ENCODE data around the gene GTPBP2. TPM values are rescaled to one million over a fixed set of nuclear protein-coding genes. Genes with fewer than 3 reads are reported as not detected.

The GTPBP2 gene
- total RNA-seq, 1 donor from 2014 or later = 68.1 TPM

DNA sequence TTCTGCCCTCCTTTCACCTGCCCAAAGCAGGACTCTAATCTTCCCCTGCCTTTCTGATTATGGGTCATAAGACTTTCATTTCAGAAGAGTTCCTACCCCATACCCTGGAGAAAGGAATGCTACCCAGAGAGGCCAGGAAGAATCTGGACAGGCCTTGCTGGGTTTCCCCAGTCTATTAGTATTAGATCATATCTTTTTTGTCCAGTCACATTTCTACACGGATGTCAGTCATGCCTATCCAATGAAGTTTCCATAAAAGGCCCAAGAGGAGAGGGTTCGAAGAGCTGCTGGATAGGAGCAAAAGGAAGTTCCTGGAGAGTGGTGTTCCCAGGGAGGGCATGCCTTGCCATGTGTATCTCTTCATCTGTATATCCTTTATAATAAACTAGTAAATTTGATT lies 49.9 kb downstream of the GTPBP2 start:
- DNase-seq (ENCODE audit: extremely low read depth, low read depth, low spot score) = no peak

DNA sequence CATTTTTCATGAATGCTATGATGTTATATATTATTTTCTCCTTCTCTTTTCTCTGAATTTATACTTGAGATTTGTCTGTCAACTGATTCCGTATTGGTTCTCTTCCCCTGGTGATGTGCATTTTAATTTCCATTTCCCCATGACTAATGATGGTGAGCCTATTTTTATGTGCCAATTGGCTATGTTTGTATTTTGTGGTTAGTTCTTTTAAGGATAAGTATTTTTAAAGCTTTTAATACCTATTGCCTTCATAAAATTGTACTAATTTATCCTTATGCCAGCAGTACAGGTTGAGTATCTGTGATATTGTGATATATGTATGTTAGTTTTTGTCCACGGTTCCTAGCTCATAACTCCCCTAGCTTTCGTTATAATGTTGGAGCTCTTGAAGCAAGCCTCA lies 50.3 kb downstream of the GTPBP2 start:
- no peak for DNase-seq (ENCODE audit: extremely low read depth, low read depth, low spot score)

DNA sequence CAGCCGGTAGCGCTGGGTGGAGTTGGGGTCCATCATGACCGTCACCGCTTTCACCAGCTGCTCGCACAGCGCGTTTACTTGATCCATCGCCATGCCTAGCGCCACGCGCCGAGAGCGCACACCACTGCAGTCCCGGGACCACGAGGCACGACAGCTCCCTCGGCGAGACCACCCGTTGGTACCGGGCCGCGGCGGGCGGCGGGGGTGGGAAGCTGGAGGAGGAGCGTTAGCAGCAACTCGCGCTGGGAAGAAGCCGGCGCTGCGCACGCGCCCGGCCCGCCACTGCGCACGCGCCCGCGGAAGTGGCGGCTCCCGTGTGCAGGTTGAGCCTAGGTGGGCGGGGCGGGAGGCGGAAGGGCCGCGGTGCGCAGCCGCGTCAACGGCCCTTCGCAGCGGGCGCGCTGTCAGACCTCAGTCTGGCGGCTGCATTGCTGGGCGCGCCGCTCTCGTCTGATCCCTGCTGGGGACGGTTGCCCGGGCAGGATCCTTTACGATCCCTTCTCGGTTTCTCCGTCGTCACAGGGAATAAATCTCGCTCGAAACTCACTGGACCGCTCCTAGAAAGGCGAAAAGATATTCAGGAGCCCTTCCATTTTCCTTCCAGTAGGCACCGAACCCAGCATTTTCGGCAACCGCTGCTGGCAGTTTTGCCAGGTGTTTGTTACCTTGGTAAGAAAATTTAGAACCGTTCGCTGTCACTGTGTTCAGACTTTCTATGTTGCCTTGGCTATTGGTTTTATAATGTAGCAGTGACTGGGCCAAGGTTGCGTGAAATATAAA lies 53.1 kb downstream of the GTPBP2 start, which contains the start of the genes POLH and XPO5:
Gene POLH (plus strand): TSS at position 414 of the 780 bp plus-strand sequence. CDS start 6,135 bp downstream, outside the sequence.
Gene XPO5 (minus strand): TSS at position 267 of the 780 bp plus-strand sequence. CDS start 174 bp downstream, at position 93.
- no peak for DNase-seq (ENCODE audit: extremely low read depth, low read depth, low spot score)

DNA sequence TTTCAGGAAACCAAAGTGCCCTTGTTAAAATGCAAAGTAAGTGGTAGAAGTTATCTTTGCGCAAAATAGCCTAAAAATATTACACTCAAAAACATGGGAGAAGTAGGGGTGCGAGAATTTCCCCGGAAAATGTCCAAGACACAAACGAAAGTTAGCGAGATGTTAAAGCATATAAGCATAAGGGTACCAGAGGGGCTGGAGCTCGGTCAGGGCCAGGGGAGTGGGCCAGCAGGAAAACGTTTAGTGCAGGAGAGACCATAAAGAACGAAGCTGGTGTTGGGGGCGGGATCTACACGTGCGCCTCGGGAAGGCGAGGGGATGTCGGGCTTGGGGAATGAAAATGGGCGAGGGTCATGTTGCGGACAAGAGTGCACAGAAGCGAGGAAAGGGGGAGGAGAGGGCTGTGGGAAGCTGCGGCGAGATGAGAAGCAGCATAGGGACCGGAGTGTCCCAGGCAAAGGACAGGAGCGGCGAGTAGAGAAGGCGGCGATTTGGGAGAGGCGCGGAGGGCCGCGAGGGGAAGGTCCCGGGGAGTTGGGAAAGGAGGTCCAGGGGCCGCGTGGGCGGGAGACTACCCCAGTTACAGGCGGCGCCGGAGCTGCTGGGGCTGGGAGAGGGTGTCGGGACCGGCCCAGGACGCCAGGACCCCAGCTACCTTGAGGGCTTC lies 53.8 kb downstream of the GTPBP2 start:
- DNase-seq (ENCODE audit: extremely low read depth, low read depth, low spot score) = no peak

DNA sequence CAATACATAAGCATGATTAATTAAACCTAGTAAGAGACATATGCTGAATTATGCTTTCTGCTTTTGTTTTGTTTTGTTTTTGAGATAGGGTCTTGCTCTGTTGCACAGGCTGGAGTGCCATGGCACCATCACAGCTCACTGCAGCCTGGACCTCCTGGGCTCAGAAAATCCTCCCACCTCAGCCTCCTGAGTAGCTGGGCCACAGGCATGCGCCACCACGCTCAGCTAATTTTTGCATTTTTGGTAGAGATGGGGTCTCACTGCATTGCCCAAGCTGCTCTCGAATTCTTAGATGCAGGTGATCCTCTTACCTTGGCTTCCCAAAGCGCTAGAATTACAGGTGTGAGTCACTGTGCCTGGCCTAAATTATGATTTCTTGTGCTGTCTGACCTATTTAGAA lies 57.0 kb downstream of the GTPBP2 start:
- DNase-seq (ENCODE audit: extremely low read depth, low read depth, low spot score) = no peak

DNA sequence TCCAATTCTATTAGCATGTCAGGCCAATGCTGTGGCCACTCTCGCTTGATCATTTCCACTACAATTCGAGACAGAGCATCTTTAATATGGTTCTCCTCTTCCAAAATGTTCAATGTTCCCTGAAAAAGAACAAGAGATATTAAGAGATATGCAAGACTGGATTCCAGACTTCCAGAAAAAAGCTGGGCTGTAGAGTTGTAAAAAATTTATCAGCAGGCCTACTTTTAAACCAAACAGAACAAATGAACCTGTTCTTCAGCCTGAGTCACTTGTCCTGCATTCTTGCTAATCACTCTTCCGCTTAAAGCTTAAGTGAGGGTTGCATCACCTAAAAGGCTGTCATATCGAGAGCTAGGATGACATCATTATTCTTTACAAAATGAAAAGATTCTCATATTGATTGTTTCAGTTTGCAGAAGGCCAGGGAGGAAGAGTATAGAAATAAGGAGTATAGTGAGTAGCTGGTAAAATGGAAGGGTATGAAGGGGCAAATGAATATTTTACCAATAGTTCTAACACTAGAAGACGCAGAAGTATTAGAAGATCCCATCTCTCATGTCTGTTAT lies 58.1 kb downstream of the GTPBP2 start:
- DNase-seq (ENCODE audit: extremely low read depth, low read depth, low spot score) = no peak

Other genes with a start within 250 kb of the GTPBP2 start
- gene ABCC10, start 201.7 kb downstream of the GTPBP2 start, total RNA-seq = 19.8 and 32.6 TPM in 2 replicates
- gene DLK2, start 173.7 kb downstream of the GTPBP2 start, total RNA-seq = 0.88 and 0.92 TPM in 2 replicates
- gene TJAP1, start 151.7 kb downstream of the GTPBP2 start, total RNA-seq = 26.0 and 26.5 TPM in 2 replicates
- 0.12 TPM in 1 of 2 replicates, not detected in the other for gene LRRC73, start 118.9 kb downstream of the GTPBP2 start, total RNA-seq
- gene YIPF3, start 112.3 kb downstream of the GTPBP2 start, total RNA-seq = 171 and 190 TPM in 2 replicates
- 24.5 and 26.3 TPM in 2 replicates for gene POLR1C, start 112.2 kb downstream of the GTPBP2 start, total RNA-seq
- 27.1 and 27.7 TPM in 2 replicates for gene XPO5, start 53.2 kb downstream of the GTPBP2 start, total RNA-seq
- 26.4 and 27.6 TPM in 2 replicates for gene POLH, start 53.1 kb downstream of the GTPBP2 start, total RNA-seq
- 33.5 and 48.7 TPM in 2 replicates for gene MAD2L1BP, start 6.6 kb upstream of the GTPBP2 start, total RNA-seq
- gene RSPH9, start 15.8 kb upstream of the GTPBP2 start, total RNA-seq = 0.41 TPM in 1 of 2 replicates, not detected in the other
- gene MRPS18A, start 58.5 kb upstream of the GTPBP2 start, total RNA-seq = 41.2 and 46.4 TPM in 2 replicates
- 26.1 and 28.0 TPM in 2 replicates for gene VEGFA, start 140.9 kb upstream of the GTPBP2 start, total RNA-seq

All from glomerular endothelial cell (primary cell).